Epithelial cell of proximal tubule (primary cell): ENCODE data around the gene ADARB1. TPM values are rescaled to one million over a fixed set of nuclear protein-coding genes. Genes with fewer than 3 reads are reported as not detected.

Experiments used
- DNase-seq: peaks from one replicate; pipeline ENCODE4 v3.0.0-alpha.2; 2011; ENCODE audit warnings: low read depth
- H3K4me3 ChIP-seq: 2 replicates; pipeline ENCODE4 v1.5.1; 2011; ENCODE audit warnings: low read depth, mild to moderate bottlenecking, low read length
- CTCF ChIP-seq: conservative IDR thresholded peaks from 2 replicates; pipeline ENCODE4 v1.5.1; 2012; ENCODE audit warnings: low read depth, mild to moderate bottlenecking, low read length
- total RNA-seq: library from RNA; depleted of rRNA; stranded (reverse); fragments of >200 nt; gene quantifications from 2 replicates; pipeline ENCODE4 v1.2.3, GENCODE V29; 2015

The ADARB1 gene
- total RNA-seq, 1 donor from 2014 or later: 2.2 TPM

GRCh38 chr21:45175326-45176095 lies 101.1 kb downstream of the ADARB1 start:
- no peak for TF ChIP-seq CTCF
- no peak overlapping the region for H3K4me3 ChIP-seq
- DNase-seq: no peak

GRCh38 chr21:45176141-45176540 lies 101.8 kb downstream of the ADARB1 start:
- DNase-seq: no peak
- H3K4me3 ChIP-seq: no peak overlapping the region
- TF ChIP-seq CTCF: no peak

GRCh38 chr21:45177039-45177438 lies 102.7 kb downstream of the ADARB1 start:
- no peak for DNase-seq
- H3K4me3 ChIP-seq: no peak overlapping the region
- TF ChIP-seq CTCF: no peak

- no peak overlapping the region for H3K4me3 ChIP-seq
- no peak for DNase-seq
- no peak for TF ChIP-seq CTCF
Measured at GRCh38 chr21:45178070-45178608, 103.8 kb downstream of the ADARB1 start.

GRCh38 chr21:45178971-45179370 lies 104.6 kb downstream of the ADARB1 start:
- no peak overlapping the region for H3K4me3 ChIP-seq
- no peak for TF ChIP-seq CTCF
- no peak for DNase-seq

- no peak for TF ChIP-seq CTCF
- no peak overlapping the region for H3K4me3 ChIP-seq
- no peak for DNase-seq
Measured at GRCh38 chr21:45179568-45180245, 105.3 kb downstream of the ADARB1 start.
